Activated CD8-positive, alpha-beta memory T cell treated with anti-CD3 and anti-CD28 coated beads for 4 hours (primary cell): ENCODE results near the gene GPR139.

ENCODE experiments used
- DNase-seq, 2 donors: peaks; one replicate each; pipeline ENCODE4 v3.0.0-alpha.2; 2020; ENCODE audit warnings: low read depth in 2 of 2

GPR139 gene

DNA sequence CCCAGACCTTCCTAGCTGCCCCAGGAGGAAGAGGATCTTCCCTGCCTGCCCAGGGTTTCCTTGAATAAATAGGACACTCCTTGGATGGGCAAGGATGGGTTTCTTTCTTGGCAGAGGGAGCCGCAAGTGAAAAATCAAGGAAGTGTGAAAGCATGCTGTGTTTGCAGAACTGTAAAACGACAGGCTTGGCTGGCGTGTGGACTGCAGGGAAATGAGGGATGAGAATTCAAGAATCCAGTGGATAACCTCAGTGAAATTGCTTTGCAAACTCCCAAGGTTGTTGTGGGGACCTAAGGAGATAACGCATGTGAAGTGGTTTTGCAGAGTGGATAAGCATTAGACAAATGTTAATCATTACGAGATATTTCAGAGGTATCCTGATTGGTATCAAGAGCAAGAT, 20.4 kb downstream of the GPR139 start:
- DNase-seq = no peak

DNA sequence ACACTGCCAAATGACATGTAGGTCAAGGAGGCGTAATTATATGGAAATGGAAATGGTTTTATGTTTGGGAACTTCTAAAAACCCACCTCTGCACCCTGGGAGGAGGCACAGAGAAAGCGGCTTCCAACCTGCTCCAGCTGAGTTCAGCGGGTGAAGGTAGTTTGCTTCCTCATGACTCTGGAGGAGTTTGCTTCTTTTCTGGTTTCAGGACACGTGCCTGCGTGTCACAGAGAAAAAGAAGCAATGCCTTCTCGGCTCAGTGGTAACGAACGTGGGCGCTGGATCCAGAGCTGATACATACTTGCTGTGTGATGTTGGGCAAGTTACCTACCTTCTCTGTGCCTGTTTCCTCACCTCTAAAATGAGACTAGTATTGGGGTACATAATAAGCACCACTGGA, 22.1 kb downstream of the GPR139 start:
- no peak for DNase-seq

- no peak for DNase-seq
These were observed 22.5 kb downstream of the GPR139 start for GRCh38 chr16:20051147-20051546.

GRCh38 chr16:20049831-20050230, 23.9 kb downstream of the GPR139 start:
- no peak for DNase-seq

DNA sequence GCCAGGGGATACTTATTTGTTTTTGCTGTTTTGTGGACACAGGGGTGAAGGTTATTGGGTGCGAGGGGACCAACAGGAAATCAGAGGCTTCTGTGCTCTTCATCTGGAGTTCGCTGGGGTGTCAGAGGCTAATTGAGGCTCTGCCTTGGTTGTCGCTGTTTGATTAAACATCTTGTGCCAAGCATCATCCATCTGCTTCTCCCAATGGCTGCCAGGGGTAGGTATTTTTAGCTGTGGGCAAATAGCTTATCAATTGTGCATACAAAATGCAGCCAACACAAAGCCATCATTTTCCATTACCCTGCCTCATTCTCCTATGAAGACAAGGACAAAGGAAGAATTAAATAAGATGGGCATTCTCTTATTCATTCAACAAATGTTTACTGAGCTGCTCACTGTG, 27.8 kb downstream of the GPR139 start:
- DNase-seq = no peak

DNA sequence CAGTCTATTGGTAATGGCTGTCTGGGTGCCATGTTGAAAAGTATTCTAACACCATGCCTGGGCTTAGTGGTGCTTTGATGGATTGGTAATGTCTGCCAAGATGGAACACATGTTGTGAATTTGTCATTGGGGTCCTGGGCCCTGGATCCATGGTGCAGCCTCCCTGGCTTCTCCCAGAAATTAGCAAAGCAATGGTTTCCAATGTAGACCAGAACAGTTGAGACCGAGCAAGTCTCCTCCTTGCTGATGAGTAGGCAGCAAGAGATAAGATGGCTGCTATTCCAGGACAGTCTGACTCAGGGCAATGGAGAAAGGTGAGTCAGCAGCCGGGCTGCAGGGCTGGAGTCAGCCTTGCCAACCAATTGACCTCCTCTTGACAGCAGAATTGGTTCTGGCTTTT, 30.8 kb downstream of the GPR139 start:
- DNase-seq = no peak

GRCh38 chr16:20041924-20042596, 31.6 kb downstream of the GPR139 start:
- no peak for DNase-seq

GRCh38 chr16:20040011-20040410, 33.7 kb downstream of the GPR139 start:
- DNase-seq = no peak

DNA sequence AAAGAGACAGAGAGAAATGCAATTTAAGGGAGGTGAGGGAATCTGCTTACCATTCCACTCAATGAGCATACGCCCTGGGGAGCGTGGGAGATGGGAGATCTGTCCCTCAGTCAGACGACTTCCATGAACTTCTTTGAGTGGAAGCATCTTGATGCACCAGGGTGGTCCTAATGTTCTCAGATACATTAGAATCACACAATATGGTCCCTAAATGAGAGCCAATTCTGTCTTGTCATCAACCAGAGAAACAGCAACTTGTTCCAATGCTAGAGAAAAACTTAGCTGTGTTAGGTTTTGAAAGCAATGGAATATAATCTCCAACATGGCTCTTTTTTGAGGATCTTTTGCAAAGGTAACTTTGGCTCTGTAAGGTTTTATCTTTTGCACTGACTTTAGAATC, 44.1 kb downstream of the GPR139 start:
- no peak for DNase-seq

GRCh38 chr16:20026361-20027072, 47.2 kb downstream of the GPR139 start:
- no peak for DNase-seq

DNA sequence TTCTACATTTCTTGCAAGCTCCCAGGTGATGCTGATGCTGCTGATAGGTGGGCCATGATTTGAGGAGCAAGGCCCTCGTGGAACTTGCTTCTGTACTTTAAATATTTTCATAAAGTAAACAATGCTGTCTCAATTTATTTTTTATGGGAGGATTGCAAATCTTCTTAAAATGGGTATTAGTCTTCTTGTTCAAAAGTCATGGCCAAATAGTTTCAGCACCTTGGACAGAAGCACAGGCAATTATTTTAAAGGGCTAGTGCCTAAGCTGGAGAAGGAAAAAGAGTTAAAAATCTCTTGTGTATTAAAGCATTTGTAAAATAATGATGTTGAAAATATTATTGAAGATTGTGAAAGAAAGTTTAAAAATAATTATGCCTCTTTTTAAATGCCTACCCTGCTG, 50.5 kb downstream of the GPR139 start:
- no peak for DNase-seq

GRCh38 chr16:20020976-20021375, 52.7 kb downstream of the GPR139 start:
- no peak for DNase-seq

- no peak for DNase-seq
These were observed 53.6 kb downstream of the GPR139 start for GRCh38 chr16:20020083-20020482.

DNA sequence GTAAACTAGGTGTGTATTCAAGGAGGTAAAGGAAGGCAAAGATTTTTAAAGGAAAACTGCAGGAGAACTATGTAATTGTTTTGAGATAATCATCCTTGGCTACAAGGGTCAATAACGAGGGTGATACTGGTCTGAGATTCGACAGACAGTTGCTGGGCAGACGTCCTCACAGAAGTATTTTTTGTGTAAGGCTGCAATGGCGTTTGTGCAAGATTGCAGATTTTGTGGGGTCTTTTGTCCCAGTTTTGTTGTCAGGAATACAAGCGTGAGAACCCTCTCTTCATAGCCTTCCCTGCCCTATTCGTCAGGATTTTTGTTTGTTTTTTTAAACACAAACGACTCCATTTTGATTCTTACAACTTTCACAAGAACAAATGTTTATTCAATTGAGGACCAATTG, 57.5 kb downstream of the GPR139 start:
- no peak for DNase-seq

GRCh38 chr16:20004931-20005330, 68.8 kb downstream of the GPR139 start:
- DNase-seq = no peak

DNA sequence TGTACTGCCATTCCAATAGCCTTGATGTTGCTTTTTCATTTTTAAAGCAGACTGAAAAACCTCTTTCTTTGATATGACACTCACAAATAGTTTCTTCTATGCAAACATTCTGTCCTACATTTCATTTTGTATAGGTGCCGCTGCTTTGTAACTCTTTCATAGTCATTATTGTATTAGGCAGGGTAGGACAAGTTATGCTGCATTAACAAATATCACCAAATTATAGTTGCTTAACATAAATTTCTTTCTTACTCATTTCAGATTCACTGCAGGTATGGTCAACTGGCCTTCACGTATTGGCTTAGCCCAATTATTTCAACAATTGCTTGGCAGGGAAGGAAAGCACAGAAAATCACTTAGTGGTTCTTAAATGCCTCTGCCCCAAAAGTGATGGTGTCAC, 70.8 kb downstream of the GPR139 start:
- DNase-seq = no peak

GRCh38 chr16:20001856-20002707, 71.6 kb downstream of the GPR139 start:
- no peak for DNase-seq

- DNase-seq = no peak
These were observed 76.0 kb downstream of the GPR139 start for GRCh38 chr16:19997734-19998133.

- DNase-seq = no peak
These were observed 76.4 kb downstream of the GPR139 start for GRCh38 chr16:19997264-19997663.

- DNase-seq = no peak
These were observed 79.1 kb downstream of the GPR139 start for GRCh38 chr16:19994466-19995170.

DNA sequence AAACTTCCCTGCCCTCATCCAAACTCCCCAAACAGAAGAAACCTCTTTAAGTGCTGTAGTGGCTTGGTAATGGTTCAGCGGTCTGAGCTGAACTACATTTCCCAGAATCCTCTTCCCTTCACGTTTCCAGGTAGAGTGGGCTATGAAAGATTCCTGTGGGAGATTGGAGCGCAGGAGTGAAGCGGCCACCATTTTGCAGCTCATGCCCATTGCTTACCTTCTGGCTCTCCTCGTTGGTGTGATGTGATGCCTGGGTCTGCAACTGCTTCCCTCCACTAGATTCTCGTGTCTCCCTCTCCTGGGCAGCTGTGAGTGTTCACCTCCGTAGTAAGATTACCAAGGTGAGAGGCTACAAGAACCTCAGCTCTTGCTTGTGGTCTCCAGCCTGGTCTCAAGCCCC, 82.1 kb downstream of the GPR139 start:
- DNase-seq = no peak

DNA sequence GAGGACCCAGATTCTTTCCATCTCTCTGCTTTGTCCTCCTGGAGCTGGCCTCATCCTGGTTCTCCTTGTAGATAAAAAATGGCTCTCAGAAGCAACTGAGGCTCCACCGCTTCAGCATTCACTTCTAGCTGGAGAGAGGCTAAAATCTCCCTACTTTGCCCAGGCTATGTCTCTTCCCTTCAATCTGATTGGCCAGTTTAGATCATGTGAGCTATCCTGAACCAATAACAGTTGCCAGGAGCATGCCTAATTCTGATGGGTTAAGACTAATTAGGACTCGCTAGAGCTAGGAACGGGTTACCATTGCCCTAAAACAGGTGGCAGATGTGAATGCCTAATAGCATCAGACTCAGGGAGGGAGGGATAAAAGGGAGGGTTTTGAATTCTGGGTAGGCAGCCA, 89.6 kb downstream of the GPR139 start:
- no peak for DNase-seq
